Left ventricle myocardium inferior (tissue), 1 donor: ENCODE data around the gene PCNX1. TPM values are rescaled to one million over a fixed set of nuclear protein-coding genes. Genes with fewer than 3 reads are reported as not detected.
"Not testable (repeated sequence)": the region's sequence is repeated elsewhere in the genome, so short reads cannot be mapped to it uniquely, and the experiment has no call there.

Experiments
- DNase-seq: peaks from one replicate; pipeline ENCODE4 v3.0.0-alpha.2; 2020
- H3K27ac ChIP-seq: fragments of 200-600 bp; replicated peaks from 2 replicates; pipeline ENCODE4 v1.8.0; 2021
- H3K27me3 ChIP-seq: fragments of 200-600 bp; 2 replicates; pipeline ENCODE4 v1.8.0; 2021; ENCODE audit warnings: low read depth
- H3K36me3 ChIP-seq: fragments of 200-600 bp; 2 replicates; pipeline ENCODE4 v1.8.0; 2021
- H3K4me1 ChIP-seq: fragments of 200-600 bp; 2 replicates; pipeline ENCODE4 v1.8.0; 2021
- H3K4me3 ChIP-seq: fragments of 200-600 bp; 2 replicates; pipeline ENCODE4 v1.8.0; 2021; ENCODE audit warnings: mild to moderate bottlenecking, moderate library complexity
- H3K9me3 ChIP-seq: fragments of 200-600 bp; replicated peaks from 2 replicates; pipeline ENCODE4 v1.8.0; 2021
- intact Hi-C: fragments of 100-400 bp; cut with micrococcal nuclease; formaldehyde crosslinking; loops from one replicate; pipeline ENCODE4 v1.11.0; 2022
- total RNA-seq: library from RNA; stranded (reverse); fragmentation: NEBNext Ultra II Directional; extraction: Animal tissue kit (Norgen Biotek cat#: 25700); gene quantifications from one replicate; pipeline ENCODE4 v1.2.1, GENCODE V29; 2021
- TF ChIP-seq, protein P1 (sequence below): fragments of 200-600 bp; IDR thresholded peaks from 2 replicates; pipeline ENCODE4 v1.8.0; 2021; ENCODE audit warnings: antibody characterized with exemption, mild to moderate bottlenecking, borderline replicate concordance
- donor health status: DM: no; HTN: yes; CAD: no; lungs with severe emphysema.

Gene PCNX1
- total RNA-seq, 1 donor from 2014 or later: 35.2 TPM

DNA sequence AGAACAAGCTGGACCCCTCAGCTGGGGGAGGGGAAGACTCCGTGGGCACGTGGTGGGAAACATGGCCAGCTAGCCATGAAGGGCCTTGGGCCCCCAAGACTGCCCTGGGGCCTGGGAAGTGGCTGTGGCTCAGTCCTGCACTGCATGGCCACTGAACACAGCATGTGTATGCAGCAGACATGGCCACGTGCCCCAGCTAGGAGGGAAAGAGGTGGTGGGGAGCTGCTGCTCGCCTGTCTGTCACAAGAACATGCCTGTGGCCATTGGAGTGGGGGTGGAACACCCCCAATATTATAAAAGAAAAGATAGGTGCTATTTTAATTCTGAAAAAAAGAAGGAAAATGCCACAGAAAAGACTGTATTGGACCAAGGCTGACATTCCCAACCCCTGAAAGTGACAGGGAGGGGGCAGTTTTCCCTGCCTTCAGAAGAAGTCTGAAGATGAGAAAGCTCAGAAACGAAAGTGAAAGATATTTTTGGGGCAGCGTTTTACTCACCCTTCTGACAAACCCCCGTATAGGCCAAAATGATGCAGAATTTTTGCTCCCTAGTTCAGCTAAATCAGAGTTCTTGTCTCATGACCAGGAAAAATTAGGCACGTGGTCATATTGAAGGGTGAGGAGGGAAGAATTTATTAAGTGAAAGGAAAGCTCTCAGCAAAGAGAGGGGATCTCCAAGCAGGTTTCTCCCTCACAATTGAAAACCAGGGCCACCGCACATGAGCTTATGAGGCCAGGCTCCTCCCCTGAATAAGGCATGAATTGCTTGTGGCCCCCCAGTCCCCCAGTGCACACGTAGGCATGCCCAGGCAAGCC, 35.2 kb upstream of the PCNX1 start:
- intact Hi-C loops: no loop called here
- H3K9me3 ChIP-seq: peaks cover 31% of the 10 kb centered on the region
- TF ChIP-seq, protein P1, sequence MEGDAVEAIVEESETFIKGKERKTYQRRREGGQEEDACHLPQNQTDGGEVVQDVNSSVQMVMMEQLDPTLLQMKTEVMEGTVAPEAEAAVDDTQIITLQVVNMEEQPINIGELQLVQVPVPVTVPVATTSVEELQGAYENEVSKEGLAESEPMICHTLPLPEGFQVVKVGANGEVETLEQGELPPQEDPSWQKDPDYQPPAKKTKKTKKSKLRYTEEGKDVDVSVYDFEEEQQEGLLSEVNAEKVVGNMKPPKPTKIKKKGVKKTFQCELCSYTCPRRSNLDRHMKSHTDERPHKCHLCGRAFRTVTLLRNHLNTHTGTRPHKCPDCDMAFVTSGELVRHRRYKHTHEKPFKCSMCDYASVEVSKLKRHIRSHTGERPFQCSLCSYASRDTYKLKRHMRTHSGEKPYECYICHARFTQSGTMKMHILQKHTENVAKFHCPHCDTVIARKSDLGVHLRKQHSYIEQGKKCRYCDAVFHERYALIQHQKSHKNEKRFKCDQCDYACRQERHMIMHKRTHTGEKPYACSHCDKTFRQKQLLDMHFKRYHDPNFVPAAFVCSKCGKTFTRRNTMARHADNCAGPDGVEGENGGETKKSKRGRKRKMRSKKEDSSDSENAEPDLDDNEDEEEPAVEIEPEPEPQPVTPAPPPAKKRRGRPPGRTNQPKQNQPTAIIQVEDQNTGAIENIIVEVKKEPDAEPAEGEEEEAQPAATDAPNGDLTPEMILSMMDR: no peak
- DNase-seq: no peak
- no peak overlapping the region for H3K27ac ChIP-seq
- no peaks in the 10 kb centered on the region for H3K36me3 ChIP-seq
- no peaks in the 10 kb centered on the region for H3K4me1 ChIP-seq
- no peak overlapping the region for H3K4me3 ChIP-seq
- no peaks in the 10 kb centered on the region for H3K27me3 ChIP-seq

DNA sequence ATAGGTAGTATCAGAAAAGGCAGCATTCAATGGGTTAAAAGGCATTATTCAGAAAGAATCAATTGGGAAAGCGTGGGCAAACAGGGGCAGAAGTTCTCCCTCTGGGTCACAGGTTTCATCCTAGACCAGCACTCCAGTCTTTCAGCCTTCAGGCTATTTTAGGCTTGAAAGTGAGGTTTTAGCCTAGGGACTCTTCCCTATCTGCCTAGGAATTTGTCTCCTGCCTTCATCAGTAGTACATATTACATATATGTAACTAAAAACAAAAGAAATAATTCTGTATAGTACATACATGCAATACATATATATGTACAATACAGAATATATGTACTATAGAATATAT, 34.6 kb upstream of the PCNX1 start:
- TF ChIP-seq, protein P1: no peak
- H3K4me1 ChIP-seq: no peaks in the 10 kb centered on the region
- no peak overlapping the region for H3K4me3 ChIP-seq
- peaks cover 26% of the 10 kb centered on the region for H3K9me3 ChIP-seq
- H3K27ac ChIP-seq: no peak overlapping the region
- no peaks in the 10 kb centered on the region for H3K27me3 ChIP-seq
- H3K36me3 ChIP-seq: no peaks in the 10 kb centered on the region
- DNase-seq: no peak
- intact Hi-C loops: no loop called here

DNA sequence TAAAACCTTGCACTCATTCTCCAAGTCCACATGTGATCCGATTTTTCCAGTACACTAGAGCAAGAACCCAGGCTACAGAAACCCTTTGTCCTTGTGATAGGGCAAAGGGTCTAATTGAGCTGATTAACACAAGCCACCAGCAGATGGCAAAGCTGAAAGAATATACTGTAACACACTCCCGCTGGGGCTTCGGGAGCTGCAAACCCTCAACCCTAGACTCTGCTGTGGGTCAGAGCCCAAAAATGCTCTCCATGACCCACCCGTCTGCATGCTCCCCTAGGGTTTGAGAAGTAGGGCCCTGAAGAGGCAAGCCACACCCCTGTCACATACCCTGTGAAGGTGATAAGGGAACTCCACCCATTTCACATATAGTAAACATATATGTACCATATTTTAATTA, 33.6 kb upstream of the PCNX1 start:
- peaks cover 26% of the 10 kb centered on the region for H3K9me3 ChIP-seq
- no peaks in the 10 kb centered on the region for H3K27me3 ChIP-seq
- H3K36me3 ChIP-seq: no peaks in the 10 kb centered on the region
- no peak overlapping the region for H3K4me3 ChIP-seq
- no peaks in the 10 kb centered on the region for H3K4me1 ChIP-seq
- no peak for DNase-seq
- H3K27ac ChIP-seq: no peak overlapping the region
- intact Hi-C loops: no loop called here
- TF ChIP-seq, protein P1: no peak

DNA sequence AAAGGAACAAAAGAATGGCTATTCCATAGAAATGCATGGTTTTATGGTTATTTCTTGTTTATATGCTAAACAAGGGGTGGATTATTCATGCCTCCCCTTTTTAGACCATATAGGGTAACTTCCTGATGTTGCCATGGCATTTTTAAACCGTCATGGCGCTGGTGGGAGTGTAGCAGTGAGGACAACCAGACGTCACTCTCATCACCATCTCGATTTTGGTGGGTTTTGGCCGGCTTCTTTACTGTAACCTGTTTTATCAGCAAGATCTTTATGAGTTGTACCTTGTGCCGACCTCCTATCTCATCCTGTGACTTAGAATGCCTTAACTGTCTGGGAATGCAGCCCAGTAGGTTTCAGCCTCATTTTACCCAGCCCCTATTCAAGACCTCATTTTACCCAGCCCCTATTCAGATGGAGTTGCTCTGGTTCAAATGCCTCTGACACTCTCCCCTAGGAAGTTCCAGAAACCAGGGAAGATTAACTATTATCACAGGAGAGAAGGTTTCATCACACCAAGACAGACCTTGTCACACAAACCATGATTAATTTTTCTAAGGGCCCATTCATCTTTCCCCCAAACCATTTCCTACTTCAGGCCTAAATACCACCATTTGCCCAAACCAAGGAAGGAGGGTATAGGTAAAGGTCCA, 31.3 kb upstream of the PCNX1 start:
- H3K4me1 ChIP-seq, H3K4me3 ChIP-seq, H3K27ac ChIP-seq, intact Hi-C loops, H3K36me3 ChIP-seq, H3K27me3 ChIP-seq, DNase-seq: not testable (repeated sequence)
- H3K9me3 ChIP-seq: peaks cover 17% of the 10 kb centered on the region

DNA sequence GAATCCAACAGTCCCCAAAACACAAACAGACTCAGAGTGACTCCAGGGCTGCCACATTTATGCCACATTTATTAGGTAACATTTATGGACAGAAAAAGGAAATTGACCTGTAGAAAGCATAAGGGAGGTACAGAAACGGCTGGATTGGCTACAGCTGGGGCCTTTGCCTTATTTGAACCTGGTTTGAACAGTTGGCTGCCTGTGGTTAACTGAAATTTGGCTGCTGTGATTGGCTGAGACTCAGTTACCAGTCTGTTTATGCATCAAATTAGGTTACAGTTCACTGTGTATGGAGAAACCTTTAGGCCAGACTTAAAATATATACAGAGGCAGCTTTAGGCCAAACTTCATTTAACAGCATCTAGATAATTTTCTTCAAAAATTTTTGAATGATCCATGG, 27.8 kb upstream of the PCNX1 start:
- no peaks in the 10 kb centered on the region for H3K36me3 ChIP-seq
- no peaks in the 10 kb centered on the region for H3K9me3 ChIP-seq
- H3K27ac ChIP-seq: no peak overlapping the region
- H3K4me1 ChIP-seq: peaks cover 5% of the 10 kb centered on the region
- no peak for DNase-seq
- TF ChIP-seq, protein P1: no peak
- H3K27me3 ChIP-seq: no peaks in the 10 kb centered on the region
- no peak overlapping the region for H3K4me3 ChIP-seq
- intact Hi-C loops: no loop called here

DNA sequence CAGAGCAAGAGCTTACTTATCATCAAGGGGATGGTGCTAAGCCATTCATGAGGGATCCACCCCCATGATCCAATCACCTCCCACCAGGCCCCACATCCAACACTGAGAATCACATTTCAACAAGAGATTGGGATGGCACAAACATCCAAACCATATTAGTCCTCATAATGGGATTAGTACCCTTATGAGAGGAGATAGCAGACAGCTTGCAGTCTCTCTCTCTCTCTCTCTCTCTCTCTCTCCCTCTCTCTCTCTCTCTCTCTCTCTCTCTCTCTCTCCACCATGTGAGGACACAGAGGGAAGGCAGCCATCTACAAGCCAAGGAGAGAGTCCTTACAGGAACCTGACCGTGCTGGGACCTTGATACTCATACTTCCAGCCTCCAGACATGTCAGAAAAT, 26.4 kb upstream of the PCNX1 start:
- H3K36me3 ChIP-seq, H3K4me3 ChIP-seq, intact Hi-C loops, H3K27ac ChIP-seq, H3K27me3 ChIP-seq, H3K4me1 ChIP-seq, H3K9me3 ChIP-seq, DNase-seq: not testable (repeated sequence)
